ENCODE data around the gene NOS2. TPM values are rescaled to one million over a fixed set of nuclear protein-coding genes. Genes with fewer than 3 reads are reported as not detected.

NOS2 gene
- total RNA-seq, 1 experiment from 2014 or later = 0.35 TPM

DNA sequence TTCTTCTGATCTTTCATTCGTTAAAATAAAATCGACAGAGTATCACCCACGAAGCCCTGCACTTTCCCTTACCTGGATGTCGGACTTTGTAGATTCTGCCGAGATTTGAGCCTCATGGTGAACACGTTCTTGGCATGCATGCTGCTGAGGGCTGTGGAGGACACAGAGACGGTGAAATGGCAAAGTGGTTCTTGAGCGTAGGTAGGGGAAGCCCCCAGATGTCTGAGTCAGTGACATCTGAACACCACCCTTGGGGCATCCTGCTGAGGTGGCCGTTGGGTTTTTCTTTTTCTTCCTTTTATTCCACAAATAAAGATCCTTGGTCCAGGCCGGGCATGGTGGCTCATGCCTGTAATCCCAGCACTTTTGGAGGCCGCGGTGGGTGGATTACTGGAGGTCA lies 33.9 kb downstream of the NOS2 start:
- Histone ChIP-seq H3K14ac (ENCODE audit: insufficient read depth, low read length) (no peak overlapping the region), H3K56ac (ENCODE audit: insufficient read length, low read depth, low read length) (no peak overlapping the region), H2AFZ (ENCODE audit: low read length) (no peak overlapping the region), H3K4me2 (ENCODE audit: insufficient read depth, insufficient read length, low read length) (no peak overlapping the region), H4K5ac (ENCODE audit: insufficient read length, low read depth, low read length) (no peak overlapping the region), H2BK12ac (ENCODE audit: insufficient read length, low read depth, low read length) (no peak overlapping the region), H4K8ac (replicated peaks; ENCODE audit: insufficient read length, low read depth, low read length) (no peak overlapping the region), H3K9ac (ENCODE audit: extremely low read depth, insufficient read length, low read length) (no peak overlapping the region), H2BK120ac (ENCODE audit: low read depth, low read length, poor library complexity, severe bottlenecking) (no peak overlapping the region), H3T11ph (ENCODE audit: low read length) (no peak overlapping the region), H2AK5ac (ENCODE audit: insufficient read length, low read length) (no peak overlapping the region), H4K20me1 (ENCODE audit: control insufficient read depth, insufficient read depth, insufficient read length) (no peaks in the 10 kb centered on the region), H3K79me1 (ENCODE audit: insufficient read depth, low read depth, low read length, poor library complexity, severe bottlenecking) (no peaks in the 10 kb centered on the region), H2BK5ac (ENCODE audit: insufficient read length, low read length) (no peak overlapping the region), H3K18ac (ENCODE audit: insufficient read length, low read depth, low read length) (no peak overlapping the region), H4K91ac (ENCODE audit: insufficient read length, low read depth, low read length) (no peak overlapping the region), H3K9me3 (ENCODE audit: control insufficient read depth, low read depth, low read length) (no peaks in the 10 kb centered on the region), H2BK20ac (ENCODE audit: low read depth, low read length, poor library complexity, severe bottlenecking) (no peak overlapping the region), H3K23ac (ENCODE audit: insufficient read length, low read depth, low read length) (no peak overlapping the region), H3K27me3 (ENCODE audit: insufficient read depth, low read length) (no peaks in the 10 kb centered on the region), H3K4ac (ENCODE audit: low read depth, low read length) (no peak overlapping the region), H3K27ac (ENCODE audit: insufficient read length, low read depth, low read length) (no peak overlapping the region), H2BK15ac (ENCODE audit: low read depth, low read length) (no peak overlapping the region), H3K79me2 (ENCODE audit: insufficient read depth, low read length) (no peaks in the 10 kb centered on the region), H3K4me1 (ENCODE audit: insufficient read depth, low read length) (no peaks in the 10 kb centered on the region), H3K23me2 (ENCODE audit: insufficient read length, low read depth, low read length, poor library complexity, severe bottlenecking) (no peaks in the 10 kb centered on the region)
- no peak for DNase-seq
- no peaks in the 10 kb centered on the region for H3K9me3 Mint-ChIP-seq
- no CpG with 5 or more reads among the region's 12 CpGs for WGBS (ENCODE audit: extremely low coverage, insufficient read length, low lambda C conversion rate)
- peaks cover 0 to 1% of the 10 kb centered on the region in 2 experiments; a peak in 2 of 4 replicates for H3K4me1 Mint-ChIP-seq
- H3K4me3 Mint-ChIP-seq = no peak overlapping the region
- no peak for TF ChIP-seq CTCF (conservative IDR thresholded peaks at IDR 0.05)
- H3K36me3 Mint-ChIP-seq (ENCODE audit: insufficient read depth in 1 of 3, low read depth in 3 of 3) = 0 out of 7 replicates have a peak, but pooled peaks cover 0 to 2% (median 0%) of the 10 kb centered on the region in 3 experiments
- H3K27me3 Mint-ChIP-seq (ENCODE audit: low read depth) = no peaks in the 10 kb centered on the region
- no peak overlapping the region; a peak in 2 of 7 replicates for H3K27ac Mint-ChIP-seq

Data from H9 (cell line).